Hepatocyte (in vitro differentiated cells): Measurements from ENCODE around the gene DHRS9. TPM values are rescaled to one million over a fixed set of nuclear protein-coding genes. Genes with fewer than 3 reads are reported as not detected.

Experiments used
- DNase-seq: peaks from one replicate; pipeline ENCODE4 v3.0.0-alpha.2; 2016; ENCODE audit warnings: low spot score
- H2AFZ ChIP-seq: fragments of 200-600 bp; sonication (generic); 2 replicates; pipeline ENCODE4 v1.6.0; 2016; ENCODE audit warnings: antibody characterized with exemption, mild to moderate bottlenecking
- H3K27ac ChIP-seq: fragments of 200-600 bp; sonication (generic); 2 replicates; pipeline ENCODE4 v1.5.1; 2016; ENCODE audit warnings: mild to moderate bottlenecking
- H3K27me3 ChIP-seq: fragments of 200-600 bp; sonication (generic); 2 replicates; pipeline ENCODE4 v1.6.1; 2016
- H3K36me3 ChIP-seq: fragments of 200-600 bp; sonication (generic); replicated peaks from 2 replicates; pipeline ENCODE4 v1.5.1; 2016; ENCODE audit warnings: low read depth; ENCODE audit not compliant: insufficient read depth
- H3K4me1 ChIP-seq: fragments of 200-600 bp; sonication (generic); 2 replicates; pipeline ENCODE4 v1.5.1; 2016; ENCODE audit warnings: mild to moderate bottlenecking, moderate library complexity; ENCODE audit not compliant: insufficient read depth
- H3K4me2 ChIP-seq: fragments of 200-600 bp; sonication (generic); 2 replicates; pipeline ENCODE4 v1.6.0; 2016
- H3K4me3 ChIP-seq: fragments of 200-600 bp; sonication (generic); 2 replicates; pipeline ENCODE4 v1.5.1; 2016; ENCODE audit warnings: mild to moderate bottlenecking
- H3K79me2 ChIP-seq: fragments of 200-600 bp; sonication (generic); 2 replicates; pipeline ENCODE4 v1.6.0; 2017; ENCODE audit warnings: mild to moderate bottlenecking
- H3K9me2 ChIP-seq: fragments of 200-600 bp; sonication (generic); replicated peaks from 2 replicates; pipeline ENCODE4 v1.6.0; 2017; ENCODE audit warnings: mild to moderate bottlenecking; ENCODE audit not compliant: insufficient read depth
- H3K9me3 ChIP-seq: fragments of 200-600 bp; sonication (generic); 2 replicates; pipeline ENCODE4 v1.5.1; 2016; ENCODE audit warnings: low read depth, mild to moderate bottlenecking
- H4K20me1 ChIP-seq: fragments of 200-600 bp; sonication (generic); 2 replicates; pipeline ENCODE4 v1.6.0; 2016; ENCODE audit warnings: mild to moderate bottlenecking; ENCODE audit not compliant: insufficient read depth, poor library complexity, severe bottlenecking
- EZH2 ChIP-seq: fragments of 200-600 bp; sonication (generic); IDR thresholded peaks from 2 replicates; pipeline ENCODE4 v1.6.1; 2016; ENCODE audit warnings: antibody characterized with exemption, mild to moderate bottlenecking, borderline replicate concordance
- EZH2phosphoT487 ChIP-seq: fragments of 200-600 bp; sonication (generic); IDR thresholded peaks from one replicate; pipeline ENCODE4 v1.6.1; 2018; ENCODE audit warnings: antibody characterized with exemption, mild to moderate bottlenecking, low read depth, moderate library complexity; ENCODE audit not compliant: unreplicated experiment, severe bottlenecking
- WGBS: methylation state at CpG from one replicate; pipeline ENCODE4 v1.1.6; 2016; ENCODE audit warnings: low lambda C conversion rate; ENCODE audit errors: missing lambda C conversion rate; 5-methylcytosine and 5-hydroxymethylcytosine counted together
- polyA plus RNA-seq: library from polyadenylated mRNA; unstranded; fragments of >200 nt; fragmentation: Nextera tagmentation; extraction: Ambion mirVana; gene quantifications from 2 replicates; pipeline ENCODE4 v1.2.1, GENCODE V29; 2016
- total RNA-seq: library from RNA; depleted of rRNA; stranded (reverse); fragments of >200 nt; gene quantifications from 2 replicates; pipeline ENCODE4 v1.2.3, GENCODE V29; 2014
- TF ChIP-seq, protein P1 (sequence below): fragments of 200-600 bp; sonication (generic); IDR thresholded peaks from 2 replicates; pipeline ENCODE4 v1.5.1; 2016; ENCODE audit warnings: antibody characterized with exemption, mild to moderate bottlenecking; ENCODE audit not compliant: poor library complexity

The DHRS9 gene
- total and polyA plus RNA-seq, 2 experiments from 2014 or later, result 1.1 to 2.2 TPM

DNA sequence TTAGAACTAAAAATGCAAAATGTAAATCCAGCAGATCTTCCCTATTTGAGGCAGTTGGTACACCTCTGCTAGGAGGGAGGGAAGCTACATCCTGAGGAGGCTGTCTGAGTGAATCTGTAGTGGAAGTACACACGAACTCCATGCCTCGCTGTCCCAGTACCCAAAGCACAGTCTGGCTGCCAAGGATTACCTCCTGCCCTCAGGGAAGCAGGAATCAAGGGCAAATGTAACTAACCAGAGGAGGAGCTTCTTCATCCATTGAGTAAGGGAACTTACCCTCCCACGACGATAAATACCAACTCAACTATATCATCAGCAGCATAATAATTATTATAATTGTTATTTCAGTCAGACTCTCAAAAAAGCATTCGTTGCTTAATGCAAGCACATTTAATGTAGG, 2.1 kb downstream of the DHRS9 start:
- no peak for TF ChIP-seq EZH2
- TF ChIP-seq EZH2phosphoT487, result no peak
- TF ChIP-seq, protein P1, sequence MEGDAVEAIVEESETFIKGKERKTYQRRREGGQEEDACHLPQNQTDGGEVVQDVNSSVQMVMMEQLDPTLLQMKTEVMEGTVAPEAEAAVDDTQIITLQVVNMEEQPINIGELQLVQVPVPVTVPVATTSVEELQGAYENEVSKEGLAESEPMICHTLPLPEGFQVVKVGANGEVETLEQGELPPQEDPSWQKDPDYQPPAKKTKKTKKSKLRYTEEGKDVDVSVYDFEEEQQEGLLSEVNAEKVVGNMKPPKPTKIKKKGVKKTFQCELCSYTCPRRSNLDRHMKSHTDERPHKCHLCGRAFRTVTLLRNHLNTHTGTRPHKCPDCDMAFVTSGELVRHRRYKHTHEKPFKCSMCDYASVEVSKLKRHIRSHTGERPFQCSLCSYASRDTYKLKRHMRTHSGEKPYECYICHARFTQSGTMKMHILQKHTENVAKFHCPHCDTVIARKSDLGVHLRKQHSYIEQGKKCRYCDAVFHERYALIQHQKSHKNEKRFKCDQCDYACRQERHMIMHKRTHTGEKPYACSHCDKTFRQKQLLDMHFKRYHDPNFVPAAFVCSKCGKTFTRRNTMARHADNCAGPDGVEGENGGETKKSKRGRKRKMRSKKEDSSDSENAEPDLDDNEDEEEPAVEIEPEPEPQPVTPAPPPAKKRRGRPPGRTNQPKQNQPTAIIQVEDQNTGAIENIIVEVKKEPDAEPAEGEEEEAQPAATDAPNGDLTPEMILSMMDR, result no peak
- no peak overlapping the region for H3K27ac ChIP-seq
- H3K4me1 ChIP-seq, result no peaks in the 10 kb centered on the region
- H3K4me3 ChIP-seq, result no peak overlapping the region
- H3K36me3 ChIP-seq, result no peaks in the 10 kb centered on the region
- no peak overlapping the region for H2AFZ ChIP-seq
- no peak for DNase-seq
- 75% methylated on average over 5 of the region's 5 CpGs for WGBS
- no peaks in the 10 kb centered on the region for H3K79me2 ChIP-seq
- no peaks in the 10 kb centered on the region for H3K9me2 ChIP-seq
- H3K27me3 ChIP-seq, result no peaks in the 10 kb centered on the region
- no peak overlapping the region for H3K4me2 ChIP-seq
- no peaks in the 10 kb centered on the region for H4K20me1 ChIP-seq
- no peaks in the 10 kb centered on the region for H3K9me3 ChIP-seq

DNA sequence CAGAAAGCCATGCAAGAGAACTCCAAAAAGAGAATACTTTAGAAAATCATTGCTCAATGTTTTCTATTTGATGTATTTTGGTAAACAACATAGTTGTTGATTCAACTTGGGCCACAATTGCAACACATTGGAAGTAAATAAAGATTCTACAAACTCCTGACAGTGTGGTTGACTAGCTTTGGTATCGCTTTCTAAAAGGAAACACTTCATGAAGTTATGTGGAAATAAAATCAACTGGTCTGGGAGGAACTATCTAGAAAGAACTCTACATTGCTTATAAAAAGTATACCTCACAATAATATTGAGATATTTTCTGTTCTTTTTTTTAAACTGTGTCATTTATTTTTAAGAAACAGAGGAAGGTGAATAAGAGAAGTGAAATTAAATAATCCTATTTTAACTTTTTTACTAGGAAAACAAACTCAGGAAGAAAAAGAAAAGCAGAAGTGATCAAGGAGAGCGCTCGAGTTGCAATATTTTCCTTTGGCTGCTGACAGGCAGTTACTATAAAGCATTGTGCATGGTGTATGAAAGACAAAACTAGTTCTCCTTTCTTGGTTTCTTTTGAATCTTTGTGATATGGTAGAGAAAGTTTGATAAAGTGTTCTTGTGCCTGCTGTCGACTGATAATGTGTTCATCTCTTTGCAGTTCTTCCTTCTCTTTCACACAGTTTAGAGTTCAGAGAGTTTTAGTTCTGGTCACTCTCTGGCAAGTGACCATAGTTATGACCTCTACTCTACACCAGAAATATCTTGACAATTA, 3.0 kb downstream of the DHRS9 start:
- H3K9me3 ChIP-seq, result no peaks in the 10 kb centered on the region
- WGBS, result 93% methylated on average over 4 of the region's 4 CpGs
- H2AFZ ChIP-seq, result no peak overlapping the region
- H4K20me1 ChIP-seq, result no peaks in the 10 kb centered on the region
- TF ChIP-seq, protein P1, result no peak
- no peak for TF ChIP-seq EZH2
- TF ChIP-seq EZH2phosphoT487, result no peak
- no peak overlapping the region for H3K27ac ChIP-seq
- no peaks in the 10 kb centered on the region for H3K27me3 ChIP-seq
- no peaks in the 10 kb centered on the region for H3K36me3 ChIP-seq
- no peaks in the 10 kb centered on the region for H3K79me2 ChIP-seq
- no peaks in the 10 kb centered on the region for H3K9me2 ChIP-seq
- H3K4me2 ChIP-seq, result no peak overlapping the region
- no peaks in the 10 kb centered on the region for H3K4me1 ChIP-seq
- no peak overlapping the region for H3K4me3 ChIP-seq
- DNase-seq, result no peak

DNA sequence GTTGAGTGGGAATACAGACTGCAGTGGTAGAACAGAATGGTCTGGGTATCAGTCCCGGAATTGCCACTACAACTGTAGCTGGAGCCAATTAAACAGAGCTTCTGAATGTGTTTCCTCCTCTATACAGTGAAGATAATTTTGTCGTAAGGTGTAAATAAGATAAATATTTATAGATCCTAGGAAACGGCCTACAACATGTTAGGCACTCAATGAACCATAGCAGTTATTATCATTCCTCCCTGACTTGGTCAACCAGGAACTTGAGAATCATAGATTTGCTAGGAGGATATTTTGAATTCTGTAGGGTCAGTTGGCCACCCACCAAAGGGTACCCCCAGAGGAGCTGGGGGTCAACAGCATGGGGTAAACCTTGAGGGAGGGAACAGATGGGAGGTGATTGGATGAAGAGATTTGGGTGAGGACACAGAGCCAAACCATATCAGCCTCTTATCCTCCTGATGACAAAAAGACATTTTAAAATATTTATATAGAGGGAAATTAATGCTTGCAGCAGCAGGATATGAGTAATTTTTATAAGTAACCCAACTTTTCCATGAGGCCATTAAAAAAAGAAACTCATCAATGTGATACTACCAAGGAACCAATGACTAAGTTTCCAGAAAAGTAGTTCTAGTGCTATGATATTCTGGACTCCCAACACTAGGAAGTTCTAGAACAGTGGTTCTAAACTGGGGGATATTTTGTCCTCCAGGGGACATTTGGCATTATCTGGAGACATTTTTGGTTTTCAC, 4.0 kb downstream of the DHRS9 start:
- no peak for DNase-seq
- Histone ChIP-seq H3K36me3 (no peaks in the 10 kb centered on the region), H4K20me1 (no peaks in the 10 kb centered on the region), H2AFZ (no peak overlapping the region), H3K9me2 (no peaks in the 10 kb centered on the region), H3K4me1 (no peaks in the 10 kb centered on the region), H3K79me2 (no peaks in the 10 kb centered on the region), H3K27ac (no peak overlapping the region), H3K4me3 (no peak overlapping the region), H3K4me2 (no peak overlapping the region), H3K27me3 (no peaks in the 10 kb centered on the region), H3K9me3 (no peaks in the 10 kb centered on the region)
- 91% methylated on average over 3 of the region's 3 CpGs for whole genome bisulfite sequencing
- TF ChIP-seq EZH2, result no peak
- TF ChIP-seq, protein P1, result no peak
- TF ChIP-seq EZH2phosphoT487, result no peak
